Liver (tissue), 9 donors: ENCODE measurements around the gene LRRC23. TPM values are rescaled to one million over a fixed set of nuclear protein-coding genes. Genes with fewer than 3 reads are reported as not detected.

Source experiments
- DNase-seq: peaks from one replicate; pipeline ENCODE4 v3.0.0-alpha.2; 2017; ENCODE audit warnings: low spot score
- H3K27ac ChIP-seq, 2 donors: one replicate each; pipeline ENCODE4 v1.7.0; 2013; ENCODE audit warnings: inconsistent platforms in 2 of 2, low read length in 2 of 2, control low read depth in 1 of 2, low read depth in 1 of 2, mild to moderate bottlenecking in 1 of 2
- H3K27me3 ChIP-seq, 4 donors: one replicate each; pipeline versions ENCODE4 v1.6.1 to v1.7.0; 2013; ENCODE audit warnings: low read length in 3 of 4, inconsistent platforms in 1 of 4, mild to moderate bottlenecking in 1 of 4, moderate library complexity in 1 of 4; ENCODE audit not compliant: control insufficient read depth in 4 of 4, insufficient read depth in 4 of 4
- H3K36me3 ChIP-seq, 4 donors: one replicate each; pipeline versions ENCODE4 v1.6.1 to v1.7.0; 2013; ENCODE audit warnings: low read length in 3 of 4, mild to moderate bottlenecking in 3 of 4, low read depth in 1 of 4, moderate library complexity in 1 of 4; ENCODE audit not compliant: control insufficient read depth in 4 of 4, insufficient read depth in 3 of 4
- H3K4me1 ChIP-seq, 4 donors: one replicate each; pipeline versions ENCODE4 v1.6.1 to v1.7.0; 2013; ENCODE audit warnings: low read length in 3 of 4, mild to moderate bottlenecking in 3 of 4, moderate library complexity in 1 of 4; ENCODE audit not compliant: control insufficient read depth in 4 of 4, insufficient read depth in 4 of 4
- H3K4me3 ChIP-seq, 3 donors: one replicate each; pipeline versions ENCODE4 v1.6.1 to v1.7.0; 2013; ENCODE audit warnings: low read length in 3 of 3, control low read depth in 1 of 3, low read depth in 1 of 3, mild to moderate bottlenecking in 1 of 3
- H3K9ac ChIP-seq, 2 donors: one replicate each; pipeline ENCODE4 v1.7.0; 2013; ENCODE audit warnings: low read length in 2 of 2, mild to moderate bottlenecking in 2 of 2, moderate library complexity in 2 of 2, control low read depth in 1 of 2, low read depth in 1 of 2
- H3K9me3 ChIP-seq, 4 donors: one replicate each; pipeline versions ENCODE4 v1.6.1 to v1.7.0; 2013; ENCODE audit warnings: low read length in 3 of 4; ENCODE audit not compliant: control insufficient read depth in 4 of 4
- ATF3 ChIP-seq: IDR thresholded peaks from 2 replicates; pipeline ENCODE4 v1.6.1; 2016; ENCODE audit warnings: antibody characterized with exemption
- CTCF ChIP-seq: fragments of 150-350 bp; IDR thresholded peaks from 2 replicates; pipeline ENCODE4 v1.5.1; 2017; ENCODE audit warnings: improper control_type of control experiment, low read depth, low read length; ENCODE audit not compliant: missing input control
- EGR1 ChIP-seq, 2 donors: IDR thresholded peaks; 2 replicates each; pipeline ENCODE4 v1.6.1; 2016 to 2018; ENCODE audit warnings: antibody characterized with exemption in 2 of 2, low read depth in 2 of 2
- FOXA1 ChIP-seq: IDR thresholded peaks from 2 replicates; pipeline ENCODE4 v1.6.1; 2016; ENCODE audit warnings: antibody characterized with exemption
- FOXA2 ChIP-seq: IDR thresholded peaks from 2 replicates; pipeline ENCODE4 v1.6.1; 2016; ENCODE audit warnings: antibody characterized with exemption
- GABPA ChIP-seq, 2 donors: IDR thresholded peaks in 1 of 2; conservative IDR thresholded peaks in 1 of 2; 2 replicates each; pipeline ENCODE4 v1.6.1; 2016; ENCODE audit warnings: antibody characterized with exemption in 2 of 2, mild to moderate bottlenecking in 1 of 2, moderate library complexity in 1 of 2
- HNF4A ChIP-seq, 2 donors: conservative IDR thresholded peaks; 2 replicates each; pipeline ENCODE4 v1.6.1; 2016; ENCODE audit warnings: antibody characterized with exemption in 2 of 2, mild to moderate bottlenecking in 2 of 2
- HNF4G ChIP-seq: IDR thresholded peaks from 2 replicates; pipeline ENCODE4 v1.6.1; 2016; ENCODE audit warnings: antibody characterized with exemption
- JUND ChIP-seq, 2 donors: IDR thresholded peaks; 2 replicates each; pipeline ENCODE4 v1.6.1; 2016; ENCODE audit warnings: antibody characterized with exemption in 2 of 2
- MAX ChIP-seq: IDR thresholded peaks from 2 replicates; pipeline ENCODE4 v1.6.1; 2016; ENCODE audit warnings: antibody characterized with exemption
- NR2F2 ChIP-seq: IDR thresholded peaks from 2 replicates; pipeline ENCODE4 v1.6.1; 2016; ENCODE audit warnings: antibody characterized with exemption
- RAD21 ChIP-seq, 2 donors: IDR thresholded peaks; 2 replicates each; pipeline ENCODE4 v1.6.1; 2016; ENCODE audit warnings: antibody characterized with exemption in 2 of 2, mild to moderate bottlenecking in 2 of 2
- REST ChIP-seq: IDR thresholded peaks from 2 replicates; pipeline ENCODE4 v1.6.1; 2016; ENCODE audit warnings: antibody characterized with exemption, mild to moderate bottlenecking
- RXRA ChIP-seq, 2 donors: IDR thresholded peaks; 2 replicates each; pipeline ENCODE4 v1.6.1; 2017 to 2018; ENCODE audit warnings: antibody characterized with exemption in 2 of 2, mild to moderate bottlenecking in 1 of 2
- SP1 ChIP-seq: IDR thresholded peaks from 2 replicates; pipeline ENCODE4 v1.6.1; 2018; ENCODE audit warnings: antibody characterized with exemption, mild to moderate bottlenecking
- TAF1 ChIP-seq: conservative IDR thresholded peaks from 2 replicates; pipeline ENCODE4 v1.6.1; 2016; ENCODE audit warnings: antibody characterized with exemption, mild to moderate bottlenecking
- YY1 ChIP-seq: IDR thresholded peaks from 2 replicates; pipeline ENCODE4 v1.6.1; 2016; ENCODE audit warnings: antibody characterized with exemption, mild to moderate bottlenecking
- ZBTB33 ChIP-seq: IDR thresholded peaks from 2 replicates; pipeline ENCODE4 v1.6.1; 2016; ENCODE audit warnings: antibody characterized with exemption
- WGBS: extraction: QIAGEN DNeasy Blood & Tissue Kit; methylation state at CpG from one replicate; pipeline ENCODE4 v1.1.7; 2013; 5-methylcytosine and 5-hydroxymethylcytosine counted together
- polyA plus RNA-seq, 2 donors: library from polyadenylated mRNA; stranded (reverse) in 1 of 2; unstranded in 1 of 2; fragments of 200-250 nt in 1 of 2; fragments of >200 nt in 1 of 2; fragmentation: Nextera tagmentation in 1 of 2; extraction: Ambion mirVana in 1 of 2; gene quantifications; one replicate each; pipeline versions ENCODE4 v1.2.1 to v1.2.3, GENCODE V29; 2013 to 2015
- total RNA-seq, 2 donors: library from RNA; depleted of rRNA; stranded (reverse); fragments of >200 nt; gene quantifications; one replicate each; pipeline ENCODE4 v1.2.3, GENCODE V29; 2014
- donor health status: healthy.
- donor health status: healthy.
- donor health status: healthy.
- donor health status: healthy.
- donor health status: healthy.

The LRRC23 gene
- total and polyA plus RNA-seq, 4 donors = 0.92 to 3.6 (median 2.1) TPM

- Histone ChIP-seq H3K36me3 (no peaks in the 10 kb centered on the region), H3K27ac (peak overlapping the region; percentile 91 to 95), H3K9ac (peak overlapping the region; percentile 85 to 96), H3K4me3 (peak overlapping the region; percentile 43 to 73 (median 68)), H3K9me3 (no peaks in the 10 kb centered on the region), H3K4me1 (peaks cover 2 to 14% (median 8%) of the 10 kb centered on the region in 4 donors), H3K27me3 (no peaks in the 10 kb centered on the region)
- no peak for TF ChIP-seq ATF3
- TF ChIP-seq REST = peak; percentile 94
- no peak for TF ChIP-seq EGR1 (IDR thresholded peaks at IDR 0.05; ENCODE audit: low read depth in 2 of 2)
- TF ChIP-seq RXRA (IDR thresholded peaks at IDR 0.05) = no peak
- TF ChIP-seq HNF4G = no peak
- no peak for TF ChIP-seq JUND (IDR thresholded peaks at IDR 0.05)
- no peak for TF ChIP-seq MAX
- TF ChIP-seq CTCF = peak; percentile 85
- no peak for TF ChIP-seq NR2F2
- peak; percentile 62 for TF ChIP-seq RAD21 (IDR thresholded peaks at IDR 0.05)
- TF ChIP-seq FOXA1 = peak; percentile 13
- peak; percentile 82 for TF ChIP-seq TAF1
- TF ChIP-seq FOXA2 = no peak
- TF ChIP-seq SP1 = peak; percentile 53
- peak; percentile 76 for TF ChIP-seq YY1
- TF ChIP-seq ZBTB33 = no peak
- TF ChIP-seq GABPA (IDR thresholded peaks at IDR 0.05 in 1 of 2, conservative IDR thresholded peaks at IDR 0.05 in 1 of 2) = peak; percentile 18 to 22
- peak in 1 of 2 donors; percentile 47 for TF ChIP-seq HNF4A (conservative IDR thresholded peaks at IDR 0.05)
- DNase-seq = peak; percentile 99
- WGBS = 2% methylated on average over 68 of the region's 68 CpGs
Observed at GRCh38 chr12:6890789-6891645, 13.6 kb upstream of the LRRC23 start.
